NCI-H526 (cell line): ENCODE data around the gene FOXB2.
"Not testable (repeated sequence)": the region's sequence is repeated elsewhere in the genome, so short reads cannot be mapped to it uniquely, and the experiment has no call there.

Experiments used
- DNase-seq, 2 experiments: peaks; one replicate each; lab custom pipeline; 2025; lab: John Stamatoyannopoulos, UW

FOXB2 gene

DNA sequence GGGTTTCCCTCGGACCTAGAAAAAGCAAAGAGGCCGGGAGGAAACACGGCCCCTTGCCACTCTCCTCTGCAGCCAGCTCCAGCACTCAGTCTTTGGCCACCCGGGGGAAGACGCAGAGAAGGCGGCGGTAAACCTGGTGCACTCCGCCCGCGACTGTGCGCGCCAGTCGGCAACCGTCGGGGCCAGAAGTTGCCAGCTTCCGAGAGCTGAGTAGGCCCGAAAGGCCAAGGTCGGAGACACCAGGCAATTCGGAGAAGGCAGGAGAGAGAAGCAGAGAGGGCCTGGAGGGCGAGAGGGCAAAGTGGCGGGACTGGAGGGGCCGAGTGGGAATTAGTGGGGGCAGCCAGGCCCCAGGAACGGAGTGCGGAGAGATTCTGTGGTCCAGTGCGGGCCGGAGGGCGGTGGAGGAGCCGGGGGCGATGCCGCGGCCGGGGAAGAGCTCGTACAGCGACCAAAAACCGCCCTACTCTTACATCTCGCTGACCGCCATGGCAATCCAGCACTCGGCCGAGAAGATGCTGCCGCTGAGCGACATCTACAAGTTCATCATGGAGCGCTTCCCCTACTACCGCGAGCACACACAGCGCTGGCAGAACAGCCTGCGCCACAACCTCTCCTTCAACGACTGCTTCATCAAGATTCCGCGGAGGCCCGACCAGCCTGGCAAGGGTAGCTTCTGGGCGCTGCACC, at the start of gene FOXB2:
TSS of gene FOXB2 (plus strand) at position 420 of the 690 bp plus-strand sequence. CDS start at position 420, 0 bp downstream.
- DNase-seq: peak in 1 of 2 experiments; percentile 45

- DNase-seq: no peak
Measured at GRCh38 chr9:76969716-76970115, 49.7 kb upstream of the FOXB2 start.

- not testable (repeated sequence) for DNase-seq
Measured at GRCh38 chr9:76978831-76979230, 40.6 kb upstream of the FOXB2 start.

DNA sequence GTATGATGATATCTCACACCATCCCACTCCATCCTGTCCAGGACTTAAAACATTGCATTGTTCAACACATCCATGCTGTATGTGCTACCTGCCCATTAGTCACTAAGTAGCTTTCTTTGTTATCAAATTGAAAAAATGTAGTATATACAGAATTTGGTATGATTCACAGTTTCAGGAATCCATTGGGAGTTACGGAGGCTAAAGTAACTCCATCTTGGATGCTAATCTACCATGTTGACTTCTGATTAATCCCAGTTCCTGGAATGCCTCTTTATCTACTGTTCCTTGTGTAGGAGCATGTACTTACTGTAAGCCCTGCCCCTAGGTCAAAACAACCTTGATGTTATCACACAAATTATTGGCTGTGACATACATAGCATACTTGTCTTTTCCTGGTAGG, 38.9 kb upstream of the FOXB2 start:
- DNase-seq: no peak

GRCh38 chr9:76984486-76984885, 35.0 kb upstream of the FOXB2 start:
- no peak for DNase-seq

DNA sequence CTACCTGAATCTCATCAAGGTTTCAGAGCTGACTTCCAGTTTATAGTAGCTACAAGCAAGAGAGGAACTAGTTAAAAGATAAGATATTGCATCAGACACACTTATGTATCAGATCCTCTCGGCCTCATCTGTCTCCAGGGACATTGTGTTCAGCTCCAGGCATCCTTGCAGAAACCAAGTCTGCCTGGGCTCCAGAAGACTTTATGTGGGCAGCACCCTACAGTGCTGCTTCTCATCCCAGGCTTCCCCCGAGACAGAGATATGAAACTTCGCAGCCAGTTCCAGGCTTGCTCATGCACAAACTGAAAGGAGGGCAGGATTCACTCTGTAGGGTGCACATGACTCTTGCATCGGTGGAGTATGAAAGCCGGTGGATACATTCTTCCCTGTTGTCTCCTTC, 33.9 kb upstream of the FOXB2 start:
- no peak for DNase-seq

GRCh38 chr9:76987594-76988200, 31.8 kb upstream of the FOXB2 start:
- peak in 1 of 2 experiments; percentile 60 for DNase-seq

GRCh38 chr9:76988941-76989340, 30.5 kb upstream of the FOXB2 start:
- DNase-seq: no peak

GRCh38 chr9:76989501-76989900, 30.0 kb upstream of the FOXB2 start:
- peak in 1 of 2 experiments; percentile 13 for DNase-seq

GRCh38 chr9:76996700-76997099, 22.8 kb upstream of the FOXB2 start:
- DNase-seq: peak in 1 of 2 experiments; percentile 63

DNA sequence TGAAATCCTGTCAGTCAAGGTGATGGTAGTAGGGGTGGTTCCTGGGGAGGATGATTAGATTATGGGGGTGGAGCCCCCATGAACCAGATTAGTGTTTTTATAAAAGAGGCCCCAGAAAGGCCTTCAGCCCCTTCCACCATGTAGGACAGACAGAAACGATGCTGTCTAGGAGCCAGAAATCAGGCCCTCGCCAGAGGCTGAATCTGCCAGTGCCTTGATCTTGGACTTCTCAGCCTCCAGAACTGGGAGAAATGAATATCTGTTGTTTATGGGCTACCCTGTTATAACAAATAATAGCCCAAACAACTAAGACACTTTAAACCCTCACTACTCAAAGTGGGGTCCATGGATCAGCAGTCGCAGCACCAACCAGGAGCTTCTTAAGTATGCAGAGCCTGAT, 20.2 kb upstream of the FOXB2 start:
- no peak for DNase-seq

DNA sequence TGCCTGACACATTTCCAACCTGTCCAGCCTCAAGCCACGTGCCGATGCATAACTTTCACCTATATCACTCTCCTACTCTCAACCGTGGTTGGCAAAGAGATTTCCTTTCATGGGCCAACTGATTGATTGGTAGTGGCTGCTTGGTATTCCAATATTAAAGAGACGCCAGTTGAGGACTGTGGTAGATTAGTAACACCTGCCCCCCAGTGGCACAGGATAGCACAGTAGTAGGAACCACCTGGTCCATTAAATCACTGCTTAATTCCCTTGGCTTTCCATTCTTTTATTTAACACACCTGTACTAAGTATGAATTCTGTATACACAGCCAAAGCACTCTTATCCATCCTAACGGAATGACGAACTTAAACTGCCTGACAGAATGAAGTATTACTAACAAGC, 19.1 kb upstream of the FOXB2 start:
- DNase-seq: no peak

- no peak for DNase-seq
Measured at GRCh38 chr9:77003366-77003765, 16.1 kb upstream of the FOXB2 start.

- no peak for DNase-seq
Measured at GRCh38 chr9:77005216-77005615, 14.2 kb upstream of the FOXB2 start.

DNA sequence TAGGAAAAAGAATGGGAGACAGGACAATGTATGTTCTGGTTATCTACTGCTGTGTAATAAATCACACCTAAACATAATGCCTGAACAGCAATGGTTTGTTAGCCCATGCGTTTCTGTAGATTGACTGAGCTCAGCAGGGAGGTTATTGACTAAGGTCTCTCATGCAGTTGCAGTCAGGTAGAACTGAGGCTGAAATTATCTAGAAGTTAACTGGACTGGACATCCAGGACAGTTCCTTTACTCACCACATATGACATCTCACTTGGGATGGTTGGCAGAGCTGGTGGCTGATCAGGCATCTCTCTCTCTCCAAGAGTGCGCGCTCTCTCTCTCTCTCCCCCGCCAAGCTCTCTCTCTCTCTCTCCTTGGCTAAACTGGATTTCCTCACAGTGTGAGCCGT, 8.9 kb upstream of the FOXB2 start:
- no peak for DNase-seq

DNA sequence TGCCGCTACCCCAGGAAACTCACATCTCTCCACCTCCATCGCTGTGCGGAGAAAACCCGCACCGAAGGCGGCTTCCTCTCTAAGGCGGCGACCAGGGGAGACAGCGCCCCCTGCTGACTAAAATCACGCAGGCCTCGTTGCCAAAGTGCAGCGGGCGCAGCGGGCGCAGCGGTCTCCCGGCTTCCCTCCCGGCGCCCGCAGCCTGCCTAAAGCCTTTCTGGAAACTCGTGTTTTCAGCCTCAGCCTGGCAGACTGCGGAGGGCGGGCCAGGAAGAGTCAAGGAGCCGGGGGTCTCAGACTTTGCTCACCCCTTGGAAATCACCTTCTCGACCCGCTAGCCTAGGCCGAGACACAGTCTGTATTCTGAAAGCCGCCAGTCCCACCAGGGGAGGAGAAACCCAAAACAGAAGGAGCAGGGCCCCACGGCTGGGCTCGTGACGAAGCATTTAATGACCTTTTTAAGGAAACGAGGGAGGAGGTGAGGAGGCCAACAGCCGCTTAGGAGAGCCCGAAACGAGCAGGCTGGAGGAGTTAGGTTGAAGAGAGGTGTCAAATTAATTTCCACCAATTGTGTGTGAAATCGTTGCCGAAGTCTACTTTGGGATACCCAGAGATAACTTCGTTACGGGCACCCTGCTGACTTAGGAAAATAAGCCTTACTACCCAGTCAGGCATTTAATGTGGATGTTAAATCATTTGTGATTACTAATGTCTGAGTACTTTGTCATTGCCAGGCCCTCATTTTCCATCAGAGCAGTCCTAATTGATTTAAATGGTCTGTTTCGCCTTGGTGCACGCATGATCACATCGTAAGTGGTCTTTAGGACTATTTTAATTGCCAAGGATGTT, 7.3 kb upstream of the FOXB2 start:
- DNase-seq: peak; percentile 32 to 79

DNA sequence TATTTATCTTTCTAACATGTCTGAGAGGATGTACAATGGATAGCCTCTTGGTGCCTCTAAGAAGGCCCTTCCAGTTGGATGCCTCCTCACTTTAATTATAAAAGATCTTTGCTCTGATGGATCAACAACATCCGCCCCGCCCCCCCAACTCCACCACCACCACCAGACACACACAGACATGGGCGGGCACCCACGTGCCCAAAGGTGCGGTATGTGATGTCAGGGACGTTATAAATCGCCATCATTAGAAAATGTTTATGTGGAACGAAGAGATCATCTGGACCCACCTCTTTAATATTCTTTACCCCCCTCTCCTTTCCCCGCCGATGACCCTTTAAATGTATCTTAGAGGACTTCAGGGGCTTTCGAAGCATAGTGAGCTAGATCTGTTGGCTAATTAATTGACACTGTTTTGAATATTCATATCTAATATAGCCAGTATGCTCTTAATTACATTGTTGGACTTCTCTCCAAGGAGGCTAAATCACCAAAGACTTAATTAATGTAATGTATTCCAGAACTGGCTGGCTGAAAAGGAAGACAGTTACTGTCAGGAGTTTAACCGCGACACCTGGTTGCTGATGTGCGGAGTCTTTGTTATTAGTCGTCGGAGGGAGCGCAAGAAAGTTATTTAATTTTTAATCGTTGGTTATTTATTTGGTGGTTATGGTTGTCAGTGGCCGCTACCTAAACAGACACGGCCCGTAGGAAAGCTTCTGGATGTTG, 6.1 kb upstream of the FOXB2 start:
- no peak for DNase-seq

- DNase-seq: no peak
Measured at GRCh38 chr9:77013932-77014596, 5.4 kb upstream of the FOXB2 start.

DNA sequence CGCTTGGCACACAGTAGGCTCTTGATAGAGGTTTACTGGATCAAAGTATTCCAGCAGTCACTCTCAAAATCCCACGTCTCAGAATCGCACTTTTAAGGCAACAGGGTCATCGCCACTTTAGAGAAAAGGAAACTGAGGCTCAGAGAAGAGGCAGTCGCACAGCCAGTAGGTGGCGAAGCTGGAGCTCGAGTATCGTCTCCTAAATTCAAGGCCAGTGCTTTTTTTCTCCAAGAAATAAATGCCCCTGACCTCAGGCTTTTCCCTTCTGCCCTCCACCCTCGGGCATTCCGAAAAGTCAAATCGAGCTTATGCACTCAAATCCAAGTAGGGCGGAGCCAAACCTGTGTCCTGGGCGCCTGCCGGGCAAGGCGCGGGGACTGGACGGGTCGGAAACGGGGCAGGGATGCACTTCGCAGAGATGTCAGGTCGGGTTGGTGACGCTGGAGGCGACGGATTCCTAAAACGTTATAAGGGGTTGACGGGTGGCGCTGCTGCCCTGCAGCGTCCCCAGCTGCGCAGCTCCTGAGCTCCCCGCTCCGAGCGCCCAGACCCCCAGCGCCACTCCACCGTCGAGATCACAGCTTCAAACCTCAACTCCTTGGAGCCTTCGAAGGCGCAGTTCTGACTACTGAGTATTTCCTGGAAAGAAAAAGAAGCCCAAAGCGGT, 4.7 kb upstream of the FOXB2 start:
- DNase-seq: peak in 1 of 2 experiments; percentile 16

GRCh38 chr9:77015327-77016048, 4.0 kb upstream of the FOXB2 start:
- DNase-seq: peak in 1 of 2 experiments; percentile 23
